ENCODE data around the gene WDR27.

The WDR27 gene

GRCh38 chr6:169427856-169428255 is 274.0 kb downstream of the WDR27 start:
- no peak overlapping the region for H2AFZ ChIP-seq (ENCODE audit: low read depth, low read length, severe bottlenecking)
- no peaks in the 10 kb centered on the region for H3K36me3 ChIP-seq (ENCODE audit: low read length)
- H3K79me2 ChIP-seq (ENCODE audit: insufficient read depth, low read length): no peaks in the 10 kb centered on the region
- no peaks in the 10 kb centered on the region for H3K27me3 ChIP-seq (ENCODE audit: low read length)
- TF ChIP-seq, protein P1, sequence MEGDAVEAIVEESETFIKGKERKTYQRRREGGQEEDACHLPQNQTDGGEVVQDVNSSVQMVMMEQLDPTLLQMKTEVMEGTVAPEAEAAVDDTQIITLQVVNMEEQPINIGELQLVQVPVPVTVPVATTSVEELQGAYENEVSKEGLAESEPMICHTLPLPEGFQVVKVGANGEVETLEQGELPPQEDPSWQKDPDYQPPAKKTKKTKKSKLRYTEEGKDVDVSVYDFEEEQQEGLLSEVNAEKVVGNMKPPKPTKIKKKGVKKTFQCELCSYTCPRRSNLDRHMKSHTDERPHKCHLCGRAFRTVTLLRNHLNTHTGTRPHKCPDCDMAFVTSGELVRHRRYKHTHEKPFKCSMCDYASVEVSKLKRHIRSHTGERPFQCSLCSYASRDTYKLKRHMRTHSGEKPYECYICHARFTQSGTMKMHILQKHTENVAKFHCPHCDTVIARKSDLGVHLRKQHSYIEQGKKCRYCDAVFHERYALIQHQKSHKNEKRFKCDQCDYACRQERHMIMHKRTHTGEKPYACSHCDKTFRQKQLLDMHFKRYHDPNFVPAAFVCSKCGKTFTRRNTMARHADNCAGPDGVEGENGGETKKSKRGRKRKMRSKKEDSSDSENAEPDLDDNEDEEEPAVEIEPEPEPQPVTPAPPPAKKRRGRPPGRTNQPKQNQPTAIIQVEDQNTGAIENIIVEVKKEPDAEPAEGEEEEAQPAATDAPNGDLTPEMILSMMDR (IDR thresholded peaks at IDR 0.05; ENCODE audit: insufficient read depth, low read length, poor library complexity, severe bottlenecking): no peak
- no peak for TF ChIP-seq EZH2phosphoT487 (conservative IDR thresholded peaks at IDR 0.05; ENCODE audit: low read length)
- H3K4me3 ChIP-seq (ENCODE audit: insufficient read depth, low read length, poor library complexity, severe bottlenecking): no peak overlapping the region
- no peak overlapping the region for H3K4me2 ChIP-seq (ENCODE audit: low read depth, low read length, poor library complexity, severe bottlenecking)
- no peaks in the 10 kb centered on the region for H4K20me1 ChIP-seq (ENCODE audit: low read depth, low read length)
- H3F3A ChIP-seq (ENCODE audit: insufficient read depth): no peaks in the 10 kb centered on the region
- H3K9ac ChIP-seq (ENCODE audit: low read length): no peak overlapping the region
- peaks cover 26% of the 10 kb centered on the region; the same call in 1 of the 2 replicates for H3K9me3 ChIP-seq (ENCODE audit: insufficient read depth, low read length)
- no peak overlapping the region for H3K27ac ChIP-seq (ENCODE audit: low read depth, low read length)
- H3K9me2 ChIP-seq (replicated peaks; ENCODE audit: insufficient read depth, low read length): no peaks in the 10 kb centered on the region

- Histone ChIP-seq H3F3A (ENCODE audit: insufficient read depth) (no peaks in the 10 kb centered on the region), H3K27ac (ENCODE audit: low read depth, low read length) (no peak overlapping the region), H3K36me3 (ENCODE audit: low read length) (no peaks in the 10 kb centered on the region), H3K9ac (ENCODE audit: low read length) (no peak overlapping the region), H3K79me2 (ENCODE audit: insufficient read depth, low read length) (no peaks in the 10 kb centered on the region), H3K4me3 (ENCODE audit: insufficient read depth, low read length, poor library complexity, severe bottlenecking) (no peak overlapping the region), H2AFZ (ENCODE audit: low read depth, low read length, severe bottlenecking) (no peak overlapping the region), H3K9me3 (ENCODE audit: insufficient read depth, low read length) (peaks cover 16% of the 10 kb centered on the region; the same call in 1 of the 2 replicates), H4K20me1 (ENCODE audit: low read depth, low read length) (no peaks in the 10 kb centered on the region), H3K4me2 (ENCODE audit: low read depth, low read length, poor library complexity, severe bottlenecking) (no peak overlapping the region), H3K9me2 (replicated peaks; ENCODE audit: insufficient read depth, low read length) (no peaks in the 10 kb centered on the region), H3K27me3 (ENCODE audit: low read length) (no peaks in the 10 kb centered on the region)
- TF ChIP-seq EZH2phosphoT487 (conservative IDR thresholded peaks at IDR 0.05; ENCODE audit: low read length): no peak
- TF ChIP-seq, protein P1 (IDR thresholded peaks at IDR 0.05; ENCODE audit: insufficient read depth, low read length, poor library complexity, severe bottlenecking): no peak
These were observed 275.2 kb downstream of the WDR27 start for GRCh38 chr6:169426611-169427010.

DNA sequence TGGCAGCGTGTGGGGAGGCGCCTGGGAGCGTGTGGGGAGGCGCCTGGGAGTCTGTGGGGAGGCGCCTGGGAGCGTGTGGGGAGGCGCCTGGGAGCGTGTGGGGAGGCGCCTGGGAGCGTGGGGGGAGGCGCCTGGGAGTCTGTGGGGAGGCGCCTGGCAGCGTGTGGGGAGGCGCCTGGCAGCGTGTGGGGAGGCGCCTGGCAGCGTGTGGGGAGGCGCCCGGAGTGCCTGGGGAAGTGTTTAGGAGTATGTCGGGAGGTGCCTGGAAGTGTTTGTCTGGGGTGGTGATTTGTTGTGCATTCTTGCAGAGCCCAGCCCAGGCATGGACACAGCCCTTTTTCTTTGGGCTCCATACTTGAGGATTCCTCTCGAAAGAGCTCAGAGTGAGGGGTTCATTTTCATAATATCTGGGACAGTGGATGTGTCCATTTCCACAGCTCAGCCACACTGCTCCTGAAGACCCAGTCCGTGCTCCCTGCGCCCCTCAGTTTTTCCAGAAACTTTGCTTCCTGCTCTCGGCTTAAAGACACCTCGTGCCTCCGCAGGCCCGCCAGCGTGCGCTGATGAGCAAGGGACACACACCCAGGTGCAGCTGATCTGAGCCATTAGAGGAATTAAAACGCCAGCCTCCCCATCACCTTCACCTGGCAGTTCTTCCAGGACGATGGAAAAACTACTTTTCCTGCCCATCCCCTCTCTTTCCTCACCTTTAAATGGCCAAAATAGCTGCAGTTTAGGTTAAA is 276.0 kb downstream of the WDR27 start:
- Histone ChIP-seq H3K9me3 (ENCODE audit: insufficient read depth, low read length) (peaks cover 8% of the 10 kb centered on the region; the same call in 1 of the 2 replicates), H2AFZ (ENCODE audit: low read depth, low read length, severe bottlenecking) (no peak overlapping the region), H3K27ac (ENCODE audit: low read depth, low read length) (no peak overlapping the region), H3F3A (ENCODE audit: insufficient read depth) (no peaks in the 10 kb centered on the region), H3K27me3 (ENCODE audit: low read length) (no peaks in the 10 kb centered on the region), H4K20me1 (ENCODE audit: low read depth, low read length) (no peaks in the 10 kb centered on the region), H3K4me2 (ENCODE audit: low read depth, low read length, poor library complexity, severe bottlenecking) (no peak overlapping the region), H3K79me2 (ENCODE audit: insufficient read depth, low read length) (no peaks in the 10 kb centered on the region), H3K4me3 (ENCODE audit: insufficient read depth, low read length, poor library complexity, severe bottlenecking) (no peak overlapping the region), H3K36me3 (ENCODE audit: low read length) (no peaks in the 10 kb centered on the region), H3K9ac (ENCODE audit: low read length) (no peak overlapping the region), H3K9me2 (replicated peaks; ENCODE audit: insufficient read depth, low read length) (no peaks in the 10 kb centered on the region)
- TF ChIP-seq, protein P1 (IDR thresholded peaks at IDR 0.05; ENCODE audit: insufficient read depth, low read length, poor library complexity, severe bottlenecking): no peak
- TF ChIP-seq EZH2phosphoT487 (conservative IDR thresholded peaks at IDR 0.05; ENCODE audit: low read length): no peak
